HTR-8/SVneo (cell line): ENCODE measurements around the gene KIF20B.

Experiments used
- DNase-seq: peaks from one replicate; pipeline ENCODE4 v3.0.0; 2011; ENCODE audit warnings: low spot score, mixed read lengths; ENCODE audit not compliant: insufficient read length
- FAIRE-seq: peaks from 2 replicates; lab custom pipeline; 2011; peaks lifted over from hg19 to GRCh38; lab: Jason Lieb, UNC

KIF20B gene, protein sequence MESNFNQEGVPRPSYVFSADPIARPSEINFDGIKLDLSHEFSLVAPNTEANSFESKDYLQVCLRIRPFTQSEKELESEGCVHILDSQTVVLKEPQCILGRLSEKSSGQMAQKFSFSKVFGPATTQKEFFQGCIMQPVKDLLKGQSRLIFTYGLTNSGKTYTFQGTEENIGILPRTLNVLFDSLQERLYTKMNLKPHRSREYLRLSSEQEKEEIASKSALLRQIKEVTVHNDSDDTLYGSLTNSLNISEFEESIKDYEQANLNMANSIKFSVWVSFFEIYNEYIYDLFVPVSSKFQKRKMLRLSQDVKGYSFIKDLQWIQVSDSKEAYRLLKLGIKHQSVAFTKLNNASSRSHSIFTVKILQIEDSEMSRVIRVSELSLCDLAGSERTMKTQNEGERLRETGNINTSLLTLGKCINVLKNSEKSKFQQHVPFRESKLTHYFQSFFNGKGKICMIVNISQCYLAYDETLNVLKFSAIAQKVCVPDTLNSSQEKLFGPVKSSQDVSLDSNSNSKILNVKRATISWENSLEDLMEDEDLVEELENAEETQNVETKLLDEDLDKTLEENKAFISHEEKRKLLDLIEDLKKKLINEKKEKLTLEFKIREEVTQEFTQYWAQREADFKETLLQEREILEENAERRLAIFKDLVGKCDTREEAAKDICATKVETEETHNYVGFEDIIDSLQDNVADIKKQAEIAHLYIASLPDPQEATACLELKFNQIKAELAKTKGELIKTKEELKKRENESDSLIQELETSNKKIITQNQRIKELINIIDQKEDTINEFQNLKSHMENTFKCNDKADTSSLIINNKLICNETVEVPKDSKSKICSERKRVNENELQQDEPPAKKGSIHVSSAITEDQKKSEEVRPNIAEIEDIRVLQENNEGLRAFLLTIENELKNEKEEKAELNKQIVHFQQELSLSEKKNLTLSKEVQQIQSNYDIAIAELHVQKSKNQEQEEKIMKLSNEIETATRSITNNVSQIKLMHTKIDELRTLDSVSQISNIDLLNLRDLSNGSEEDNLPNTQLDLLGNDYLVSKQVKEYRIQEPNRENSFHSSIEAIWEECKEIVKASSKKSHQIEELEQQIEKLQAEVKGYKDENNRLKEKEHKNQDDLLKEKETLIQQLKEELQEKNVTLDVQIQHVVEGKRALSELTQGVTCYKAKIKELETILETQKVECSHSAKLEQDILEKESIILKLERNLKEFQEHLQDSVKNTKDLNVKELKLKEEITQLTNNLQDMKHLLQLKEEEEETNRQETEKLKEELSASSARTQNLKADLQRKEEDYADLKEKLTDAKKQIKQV (N-terminal part only)

DNA sequence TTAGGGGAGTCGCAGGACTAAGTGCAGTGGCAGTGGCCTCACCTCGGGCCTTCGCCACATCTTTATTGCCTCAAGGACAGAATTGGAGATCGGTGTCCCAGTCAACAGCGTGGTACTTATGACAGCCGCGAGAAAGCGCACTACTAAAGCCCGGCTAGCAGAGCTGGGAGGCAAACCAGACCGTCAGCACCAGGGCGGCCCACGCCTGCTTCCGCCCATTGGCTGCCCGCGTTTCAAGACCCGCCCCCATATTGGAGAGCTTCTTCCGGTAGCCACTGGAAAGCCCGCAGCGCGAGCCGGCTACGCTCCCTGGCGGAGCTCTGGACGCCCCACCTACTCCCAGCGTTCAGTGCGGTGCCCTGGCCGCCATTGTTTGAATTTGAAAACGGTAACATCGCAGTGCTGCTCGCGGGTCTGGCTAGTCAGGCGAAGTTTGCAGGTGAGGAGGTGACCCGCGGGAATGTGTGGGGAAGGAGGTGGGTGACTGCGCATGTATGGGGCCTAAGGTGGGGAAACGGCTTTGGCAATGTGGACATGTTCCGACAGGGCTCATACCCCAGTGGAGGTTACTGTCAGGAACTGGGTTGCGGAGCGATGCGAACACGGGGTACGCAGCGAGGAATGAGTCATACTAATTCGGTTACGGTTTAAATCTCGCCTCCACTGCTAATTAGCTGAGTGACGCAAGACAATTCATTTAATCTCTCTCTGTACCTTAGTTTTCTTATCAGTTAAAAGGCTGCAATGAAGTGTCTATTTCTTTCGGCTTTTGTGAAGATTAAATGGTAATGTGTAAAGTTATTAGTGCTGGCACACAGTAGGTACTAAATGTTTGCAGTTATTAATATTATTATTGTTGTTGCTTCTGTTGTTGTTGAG, at the start of gene KIF20B:
KIF20B (plus strand) TSS at position 349 of the 879 bp plus-strand sequence. CDS start 3,705 bp downstream, outside the sequence.
- FAIRE-seq (peak; percentile 96), DNase-seq (peak; percentile 96)

DNA sequence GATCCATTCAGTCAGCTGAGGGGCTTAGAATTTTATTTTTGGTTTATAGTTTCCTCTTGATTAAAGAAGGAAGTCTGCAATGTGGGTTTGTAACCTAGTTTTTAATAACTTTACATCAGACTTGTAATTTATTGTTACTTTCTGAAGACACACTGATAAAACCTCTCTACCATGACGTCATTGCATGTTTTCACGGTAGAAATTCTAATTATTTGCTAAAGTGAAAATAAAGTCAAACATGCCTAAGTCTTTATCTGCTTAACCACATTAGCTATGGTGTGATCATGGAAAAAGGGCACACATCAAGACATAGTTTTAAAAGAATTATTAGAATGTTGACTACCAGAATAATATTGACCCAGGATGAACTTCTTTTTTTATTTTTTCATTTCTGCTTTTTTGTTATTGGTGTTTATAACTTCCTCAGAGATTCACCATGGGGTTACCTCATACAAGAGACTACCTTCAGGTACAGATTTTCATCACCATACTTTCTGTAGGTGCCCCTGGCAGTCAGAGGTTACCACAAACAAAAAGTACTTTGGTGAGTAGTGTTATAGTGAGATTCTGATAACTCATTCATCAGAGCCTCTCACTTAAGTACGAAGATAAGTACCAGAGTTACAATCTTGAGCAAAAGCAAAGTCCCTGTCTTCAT, 49.3 kb upstream of the KIF20B start:
- DNase-seq (no peak), FAIRE-seq (no peak)

DNA sequence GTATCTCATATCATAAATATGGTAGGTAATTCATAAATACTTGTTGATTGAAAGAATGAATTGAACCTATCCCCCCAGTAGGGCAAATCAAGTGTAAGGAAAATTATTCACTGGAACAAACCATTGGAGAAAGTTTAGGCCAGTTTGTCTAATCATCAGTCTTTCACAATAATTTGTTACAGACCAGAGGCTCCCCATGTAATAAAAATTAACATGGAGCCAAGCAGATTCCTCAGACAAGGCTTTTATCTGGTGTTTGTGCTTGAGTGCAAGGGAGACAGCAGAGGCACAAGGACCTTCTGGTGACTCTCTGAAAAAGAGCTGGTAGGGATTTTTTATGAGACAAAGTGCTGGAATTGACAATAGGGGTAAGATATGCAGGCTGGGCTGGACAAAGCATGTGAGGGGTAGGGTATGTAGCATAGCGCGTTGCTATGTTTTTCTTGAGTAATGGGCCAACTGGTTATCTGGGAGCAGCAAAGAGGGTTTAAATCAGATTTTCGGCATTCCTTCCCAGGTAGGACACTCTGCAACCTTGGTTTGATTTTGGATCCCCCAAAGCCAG, 48.5 kb upstream of the KIF20B start:
- DNase-seq, result no peak
- FAIRE-seq, result no peak

DNA sequence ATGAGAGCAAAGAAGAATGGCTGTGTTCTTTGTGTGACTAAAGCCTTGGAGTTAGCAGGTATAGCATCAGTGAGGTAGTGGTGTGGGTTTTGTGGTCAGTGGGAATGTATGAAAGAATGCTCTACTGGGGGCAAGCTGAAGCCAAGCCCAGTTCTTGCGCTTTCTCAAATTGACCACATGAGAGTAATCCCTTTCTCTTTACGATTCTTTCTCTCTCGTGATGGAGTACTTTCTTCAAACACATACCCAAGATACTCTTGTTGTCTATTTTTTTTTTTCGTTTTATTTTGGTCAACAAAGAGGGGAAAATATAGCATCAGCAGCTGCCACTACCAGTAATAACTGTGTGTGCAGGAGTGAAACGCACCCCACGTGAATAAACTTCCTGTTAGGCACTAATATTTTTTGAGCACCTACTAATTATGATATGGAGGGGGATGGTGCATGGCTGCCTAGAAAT, 48.0 kb upstream of the KIF20B start:
- DNase-seq (no peak), FAIRE-seq (no peak)

DNA sequence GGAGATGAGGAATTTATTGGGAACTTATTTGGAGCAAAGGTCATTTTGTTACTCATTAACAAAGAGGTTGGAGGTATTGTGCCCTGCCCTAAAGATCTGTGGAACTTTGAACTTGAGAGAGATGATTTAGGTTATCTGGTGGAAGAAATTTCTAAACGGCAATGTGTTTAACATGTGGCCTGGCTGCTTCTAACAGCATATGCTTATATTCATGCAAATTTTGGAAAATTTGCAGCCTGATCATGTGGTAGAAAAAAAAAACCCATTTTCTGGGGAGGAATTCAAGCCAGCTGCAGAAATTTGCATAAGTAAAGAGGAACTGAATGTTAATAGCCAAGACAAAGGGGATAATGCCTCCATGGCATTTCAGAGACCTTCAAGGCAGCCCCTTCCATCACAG, 45.7 kb upstream of the KIF20B start:
- FAIRE-seq (no peak), DNase-seq (no peak)

DNA sequence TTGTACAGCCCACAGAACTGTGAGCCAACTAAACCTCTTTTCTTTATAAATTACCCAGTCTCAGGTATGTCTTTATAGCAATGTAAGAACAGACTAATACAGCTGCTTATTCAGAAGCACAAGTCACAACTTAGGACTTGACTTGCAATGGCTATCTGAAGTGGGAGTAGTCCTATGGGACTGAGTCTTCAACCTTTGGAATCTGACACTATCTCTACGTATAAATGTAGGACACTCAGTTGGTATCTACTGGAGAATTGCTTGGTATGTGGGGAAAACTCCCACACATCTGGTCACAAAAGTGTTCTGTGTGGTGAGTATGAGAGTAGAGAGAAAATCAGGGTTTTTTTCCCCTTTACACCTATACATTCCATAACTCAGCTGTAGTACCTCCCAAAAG, 44.1 kb upstream of the KIF20B start:
- FAIRE-seq (no peak), DNase-seq (no peak)

DNA sequence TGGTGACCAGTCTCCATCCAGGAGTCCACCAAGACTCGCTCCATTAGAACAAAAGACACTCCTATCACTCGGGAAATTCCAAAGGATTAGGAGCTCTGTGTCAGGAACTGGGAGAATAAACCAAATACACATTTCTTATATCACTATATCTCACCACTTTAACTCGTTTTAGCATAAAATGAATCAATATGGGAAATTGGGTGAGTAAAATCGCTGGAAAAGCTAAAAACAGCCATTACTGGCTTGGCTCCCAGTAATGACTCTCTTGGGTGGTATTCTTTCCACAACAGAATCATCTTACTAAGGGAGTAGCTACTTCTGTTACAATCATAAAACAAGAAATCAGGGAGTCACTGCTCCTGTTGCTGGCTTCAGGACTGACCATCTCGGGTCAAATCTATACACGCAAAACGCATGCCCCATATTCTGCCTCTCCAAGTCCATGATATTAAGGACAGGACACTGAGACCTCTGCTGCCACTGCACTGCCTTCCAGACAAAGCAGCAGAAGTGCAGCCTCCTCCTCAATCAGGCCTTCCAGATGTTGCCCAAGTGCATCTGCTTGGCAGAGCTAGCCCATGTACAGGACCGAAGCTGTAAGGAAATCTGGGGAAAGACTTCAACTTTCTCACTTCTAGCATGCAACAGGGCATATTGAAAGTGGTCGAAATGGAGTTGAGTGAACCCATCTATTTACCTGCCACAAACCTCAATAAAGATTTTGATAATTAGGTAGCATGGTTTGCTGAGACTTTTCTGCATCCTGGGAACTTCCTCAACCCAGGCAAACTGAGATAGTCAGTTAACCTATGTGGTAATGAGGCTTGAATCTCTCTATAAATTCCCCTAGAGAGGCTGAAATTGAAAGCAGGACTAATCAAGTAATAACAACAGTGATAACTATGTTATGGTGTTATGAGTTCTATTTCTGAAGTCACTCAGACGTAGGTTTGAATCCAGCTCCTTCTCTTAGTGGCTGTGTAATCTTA, 42.0 kb upstream of the KIF20B start:
- FAIRE-seq (no peak), DNase-seq (no peak)

DNA sequence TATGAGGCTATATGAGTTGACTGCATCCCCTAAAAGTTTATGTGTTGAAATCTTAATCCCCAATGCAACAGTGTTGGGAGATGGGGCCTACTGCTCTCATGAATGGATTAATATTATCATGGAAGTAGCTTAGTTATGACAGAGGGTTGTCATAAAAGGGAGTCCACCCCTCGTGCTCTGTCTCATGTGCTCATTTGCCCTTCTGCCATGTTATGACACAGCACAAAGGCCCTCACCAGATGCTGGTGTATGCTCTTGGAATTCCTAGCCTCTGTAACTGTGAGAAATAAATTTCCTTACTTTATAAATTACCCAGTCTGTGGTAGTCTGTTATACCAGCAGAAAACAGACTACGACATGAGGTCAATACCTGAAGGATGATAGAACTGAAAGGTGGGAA, 38.8 kb upstream of the KIF20B start:
- DNase-seq (no peak), FAIRE-seq (no peak)

DNA sequence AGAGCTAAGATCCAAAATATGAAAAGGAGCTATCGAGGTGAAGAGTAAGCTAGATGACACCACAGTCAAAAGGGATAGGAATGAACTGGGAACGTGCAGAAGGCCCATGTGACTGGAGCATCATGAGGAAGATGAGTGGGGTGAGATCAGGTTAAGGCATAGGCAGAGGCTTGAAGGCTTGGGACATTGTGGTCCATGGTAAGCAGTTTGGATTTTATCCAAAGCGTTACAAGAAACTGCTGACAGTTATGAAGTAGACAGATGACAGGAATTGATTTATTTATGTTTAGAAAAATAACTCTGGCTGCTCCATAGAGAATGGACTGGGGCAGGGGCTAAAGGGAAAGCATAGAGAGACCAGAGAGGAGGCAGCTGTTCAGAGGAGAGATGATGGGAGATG, 38.2 kb upstream of the KIF20B start:
- no peak for DNase-seq

DNA sequence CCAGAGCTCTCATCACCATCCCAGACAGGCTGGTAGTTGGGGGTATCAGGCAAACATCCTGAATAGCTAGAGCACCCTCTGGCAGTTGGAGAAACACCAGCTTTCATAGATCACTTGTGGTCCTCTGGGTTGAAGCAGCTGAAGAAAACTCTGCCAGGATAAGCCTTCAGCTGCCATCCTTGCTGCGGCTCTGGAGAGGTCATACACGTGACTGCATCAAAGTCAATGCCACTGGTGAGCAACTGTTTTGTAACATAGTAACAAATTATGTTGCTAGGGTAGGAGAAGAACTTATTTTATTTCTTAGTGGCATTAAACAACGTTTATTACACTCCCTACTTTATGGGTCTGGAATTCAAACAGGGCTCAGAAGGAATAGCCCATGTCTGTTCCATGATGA, 37.2 kb upstream of the KIF20B start:
- DNase-seq (no peak), FAIRE-seq (no peak)

More for the DNA sequence above, 38.2 kb upstream of the KIF20B start:
- no peak for FAIRE-seq

DNA sequence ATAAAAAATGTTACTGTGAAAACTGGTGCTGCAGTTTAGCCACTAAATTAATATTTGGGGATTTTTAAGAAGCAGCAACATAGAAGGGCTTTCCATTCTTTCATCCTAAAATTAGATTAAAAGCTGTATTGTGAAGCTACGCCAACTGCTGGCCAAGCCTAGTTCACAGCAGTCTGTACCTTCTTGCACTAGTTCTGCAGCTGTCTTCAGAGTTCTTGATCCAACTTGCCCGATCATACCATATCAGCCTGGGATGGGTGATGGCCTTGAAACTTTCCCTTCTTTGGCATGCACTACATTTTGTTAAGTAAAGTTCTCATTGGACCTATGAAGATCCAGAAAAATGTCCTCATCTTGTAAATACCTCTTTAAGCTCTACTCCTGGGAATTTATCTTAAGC, 36.1 kb upstream of the KIF20B start:
- FAIRE-seq (no peak), DNase-seq (no peak)

DNA sequence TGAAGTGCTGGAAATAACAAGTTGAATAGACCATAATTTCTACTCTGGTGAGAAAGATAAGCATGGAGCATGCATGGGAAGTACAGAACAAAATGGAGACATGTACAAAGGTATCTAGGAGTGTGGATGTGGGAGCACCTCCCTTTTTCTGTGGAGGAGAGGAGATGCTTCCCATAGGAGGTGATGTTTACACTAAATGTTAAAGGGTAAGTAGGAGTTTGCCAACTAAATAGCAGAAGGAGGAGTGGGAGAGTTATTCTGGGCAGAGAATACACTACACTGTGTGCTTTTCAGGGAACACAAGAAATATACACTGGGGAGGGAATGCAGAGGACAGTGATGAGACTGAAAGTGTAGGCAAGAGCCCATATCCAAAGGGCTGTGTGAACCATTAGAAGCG, 35.3 kb upstream of the KIF20B start:
- FAIRE-seq, result no peak
- DNase-seq, result no peak

DNA sequence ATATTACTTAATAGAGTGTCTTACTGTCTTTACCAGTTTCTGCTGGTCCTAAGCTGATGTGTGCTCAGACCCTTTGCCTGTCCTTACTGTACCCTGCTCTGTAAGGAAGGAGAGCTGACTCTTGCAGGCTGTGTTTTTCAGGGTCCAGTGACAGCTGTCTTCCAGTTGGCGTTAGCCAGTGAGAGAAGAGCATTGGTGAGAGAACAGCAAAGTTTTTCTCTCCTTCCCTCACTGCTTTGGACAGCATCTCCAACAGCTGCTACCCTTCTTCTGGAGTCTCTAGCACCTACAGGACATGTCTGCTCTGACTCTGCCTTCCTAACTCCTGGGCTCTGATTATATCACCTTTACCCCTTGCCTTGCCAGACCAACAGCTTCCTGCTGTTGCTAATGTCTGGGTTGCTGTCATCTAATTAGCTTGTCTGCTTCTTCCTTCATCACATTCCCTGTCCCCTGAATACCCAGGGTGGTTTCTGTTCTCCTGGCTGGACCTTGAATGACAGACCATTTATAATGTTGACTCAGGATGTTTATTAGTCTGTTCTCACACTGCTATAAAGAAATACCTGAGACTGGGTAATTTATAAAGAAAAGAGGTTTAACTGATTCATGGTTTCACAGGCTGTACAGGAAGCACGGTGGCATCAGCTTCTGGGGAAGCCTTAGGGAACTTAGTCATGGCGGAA, 32.9 kb upstream of the KIF20B start:
- DNase-seq (no peak), FAIRE-seq (no peak)

DNA sequence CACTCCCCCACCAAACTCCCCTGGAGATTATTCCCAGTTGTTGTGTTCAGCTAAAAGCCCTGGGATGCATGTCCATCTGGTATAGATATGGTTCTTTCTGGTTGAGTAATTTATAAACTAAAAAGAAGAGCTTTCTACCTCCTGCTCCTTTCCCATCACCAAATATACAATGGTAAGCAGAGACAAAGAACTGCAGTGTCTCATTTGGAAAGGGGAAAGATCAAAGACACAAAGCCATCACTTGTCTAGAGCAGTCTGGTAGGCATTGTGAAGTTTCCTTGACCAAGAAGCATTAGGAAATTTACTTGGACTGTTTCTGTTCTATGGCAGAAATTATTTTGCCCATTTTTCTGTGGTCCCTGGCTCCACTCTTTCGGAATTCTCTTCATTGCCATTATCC, 31.4 kb upstream of the KIF20B start:
- FAIRE-seq (no peak), DNase-seq (no peak)

DNA sequence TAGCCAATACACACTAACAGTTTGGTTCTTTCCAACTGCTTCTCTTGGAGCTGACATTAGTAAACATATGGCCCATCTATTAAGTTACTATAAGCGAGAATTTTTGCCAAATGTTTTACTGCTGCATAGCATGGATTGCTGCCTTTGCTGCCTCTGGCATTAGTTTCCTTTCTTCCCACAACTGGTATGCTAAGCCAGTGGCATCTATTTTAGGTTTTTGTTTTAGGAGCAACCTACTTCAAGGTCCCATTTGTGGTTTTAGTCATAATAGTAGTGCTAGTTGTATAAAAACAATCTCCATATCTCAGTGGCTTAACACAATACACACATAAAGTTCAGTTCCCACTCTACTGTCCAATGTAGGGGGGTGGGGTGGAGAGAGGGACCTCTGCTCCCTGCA, 30.5 kb upstream of the KIF20B start:
- no peak for FAIRE-seq
- no peak for DNase-seq

DNA sequence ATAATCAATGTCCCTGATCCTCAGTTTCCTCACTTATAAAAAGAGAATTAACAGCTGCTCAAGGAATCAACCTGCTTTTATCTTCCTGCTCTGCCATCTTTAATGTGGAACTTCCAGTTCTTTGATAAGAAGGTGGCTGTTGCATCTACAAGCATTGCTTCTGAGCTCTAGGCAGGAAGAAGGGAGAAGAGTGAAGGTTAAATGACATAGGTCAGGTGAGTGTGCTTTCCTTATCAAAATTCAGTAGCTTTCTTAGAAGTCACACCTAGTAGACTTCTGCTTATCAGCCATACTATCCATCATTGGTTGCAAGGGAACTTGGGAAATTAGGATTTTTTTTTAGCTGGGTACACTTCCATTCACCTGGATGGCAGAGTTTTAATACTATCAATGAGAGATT, 24.0 kb upstream of the KIF20B start:
- no peak for FAIRE-seq
- no peak for DNase-seq

DNA sequence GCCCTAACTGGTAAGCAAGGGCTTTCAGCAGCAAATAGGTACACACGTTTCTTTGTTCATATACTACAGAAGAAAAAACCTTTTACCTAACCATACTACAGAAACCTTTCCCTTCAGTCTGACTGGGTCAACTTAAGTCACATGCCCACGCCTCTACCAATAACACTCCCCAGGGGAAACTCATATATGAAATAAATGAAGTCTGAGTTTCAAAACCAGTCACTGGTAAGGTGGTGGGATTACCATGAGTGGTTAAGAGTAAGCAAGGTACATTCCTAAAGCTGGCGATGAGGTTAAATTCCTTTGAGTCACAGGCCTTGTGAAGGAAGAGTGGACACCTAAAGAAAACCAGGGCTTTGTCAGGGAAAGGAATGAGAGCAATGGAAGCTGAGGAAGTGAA, 21.4 kb upstream of the KIF20B start:
- DNase-seq, result no peak
- FAIRE-seq, result no peak
